H1 (cell line): ENCODE measurements around the gene ZNF362. TPM values are rescaled to one million over a fixed set of nuclear protein-coding genes. Genes with fewer than 3 reads are reported as not detected.

Experiments used
- ASH2L ChIP-seq: fragments of 200-600, 300-600 bp; sonication (generic); IDR thresholded peaks from one replicate; pipeline ENCODE4 v1.7.1; 2017; ENCODE audit warnings: low read length
- HDAC2 ChIP-seq, 2 experiments: fragments of 300-600 bp in 1 of 2; sonication (generic) in 1 of 2; IDR thresholded peaks; 2 replicates each; pipeline ENCODE4 v1.6.1; 2011 to 2012; ENCODE audit warnings: low read depth in 2 of 2, low read length in 2 of 2, mild to moderate bottlenecking in 2 of 2, moderate library complexity in 2 of 2, borderline replicate concordance in 1 of 2, inconsistent platforms in 1 of 2
- NRF1 ChIP-seq: IDR thresholded peaks from 2 replicates; pipeline ENCODE4 v1.6.1; 2011; ENCODE audit warnings: mild to moderate bottlenecking, low read depth, low read length, improper control_type of control experiment
- SIN3A ChIP-seq, 2 experiments: IDR thresholded peaks in 1 of 2; conservative IDR thresholded peaks in 1 of 2; 2 replicates each; pipeline ENCODE4 v1.6.1; 2011 to 2012; ENCODE audit warnings: low read length in 2 of 2, improper control_type of control experiment in 1 of 2, low read depth in 1 of 2, mild to moderate bottlenecking in 1 of 2
- SRF ChIP-seq: IDR thresholded peaks from 2 replicates; pipeline ENCODE4 v1.6.1; 2011; ENCODE audit warnings: mild to moderate bottlenecking, low read depth, low read length, moderate library complexity
- TAF7 ChIP-seq: optimal IDR thresholded peaks from 2 replicates; pipeline ENCODE3; 2011; ENCODE audit warnings: low read depth, mild to moderate bottlenecking, inconsistent platforms, low read length, moderate library complexity, borderline replicate concordance
- polyA plus RNA-seq, 7 experiments: library from polyadenylated mRNA; depleted of rRNA in 3 of 7; stranded (reverse) in 5 of 7; unstranded in 2 of 7; fragments of >200 nt in 5 of 7; fragments of 200-250 nt in 2 of 7; gene quantifications; 1 replicate in 5 of 7; 2 replicates in 1 of 7; 4 replicates in 1 of 7; pipeline versions ENCODE4 v1.2.1 to v1.2.3, GENCODE V29; 2011 to 2013; ENCODE audit warnings: missing spikeins in 2 of 7, mixed read lengths in 2 of 7
- total RNA-seq: library from RNA; stranded (reverse); fragmentation: NEBNext Ultra II Directional; extraction: Animal tissue kit (Norgen Biotek cat#: 25700); gene quantifications from 2 replicates; pipeline ENCODE4 v1.2.1, GENCODE V29; 2021

Gene ZNF362
- total and polyA plus RNA-seq, 2 of the 8 experiments (the other 6 are each of a cell fraction or from before 2014, with no cell fraction given) = 24.2 to 27.8 TPM

DNA sequence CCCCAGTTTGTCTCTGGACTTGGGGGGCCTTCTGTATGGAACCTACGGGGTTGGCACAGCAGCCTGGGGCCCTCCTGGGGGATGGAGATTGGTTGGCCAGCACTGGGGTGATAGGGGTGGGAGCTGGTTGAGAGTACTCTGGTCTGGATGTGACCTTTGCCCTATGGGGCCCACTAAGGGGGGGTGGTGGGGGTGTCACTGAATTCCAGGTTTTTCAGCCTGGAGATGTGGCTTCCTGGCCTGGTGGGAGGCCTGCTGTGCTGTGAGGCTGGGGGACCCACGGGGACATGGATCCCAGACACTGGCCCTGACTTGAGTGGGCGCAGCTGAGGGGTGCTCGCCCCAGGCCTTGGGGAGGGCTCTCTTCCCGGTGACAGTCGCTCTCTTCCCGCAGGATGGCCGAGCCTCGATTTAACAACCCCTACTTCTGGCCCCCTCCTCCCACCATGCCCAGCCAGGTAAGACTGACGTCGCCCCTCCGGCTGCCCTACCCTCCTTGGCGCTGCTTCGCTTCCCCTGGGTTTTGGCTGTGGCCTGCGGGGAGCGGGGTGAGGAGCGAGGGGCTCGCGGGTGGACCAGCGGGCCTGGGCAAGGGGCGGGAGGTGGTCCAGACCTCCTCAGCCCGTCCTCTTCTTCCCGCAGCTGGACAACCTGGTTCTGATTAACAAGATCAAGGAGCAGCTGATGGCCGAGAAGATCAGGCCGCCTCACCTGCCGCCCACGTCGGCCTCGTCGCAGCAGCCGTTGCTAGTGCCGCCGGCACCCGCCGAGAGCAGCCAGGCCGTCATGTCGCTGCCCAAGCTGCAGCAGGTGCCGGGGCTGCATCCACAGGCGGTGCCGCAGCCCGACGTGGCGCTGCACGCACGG, 19.6 kb downstream of the ZNF362 start (continued):
- TF ChIP-seq HDAC2 (IDR thresholded peaks at IDR 0.05; ENCODE audit: borderline replicate concordance in 1 of 2, low read depth in 2 of 2, low read length in 2 of 2) (no peak), NRF1 (no peak), SIN3A (conservative IDR thresholded peaks at IDR 0.05 in 1 of 2, IDR thresholded peaks at IDR 0.05 in 1 of 2; ENCODE audit: low read depth in 1 of 2, low read length in 2 of 2) (no peak), TAF7 (no peak), SRF (no peak), ASH2L (no peak)
- TF ChIP-seq, all 59 proteins: peak for 0
